Skeletal muscle satellite cell (primary cell): ENCODE measurements around the gene USF1.
"Not testable (repeated sequence)": the region's sequence is repeated elsewhere in the genome, so short reads cannot be mapped to it uniquely, and the experiment has no call there.

ENCODE experiments used
- H3K27me3 ChIP-seq: 2 replicates; pipeline ENCODE4 v1.7.0; 2013; ENCODE audit warnings: low read length; ENCODE audit not compliant: control insufficient read depth, insufficient read depth
- H3K36me3 ChIP-seq: 2 replicates; pipeline ENCODE4 v1.7.0; 2013; ENCODE audit warnings: mild to moderate bottlenecking, control low read depth, low read length; ENCODE audit not compliant: insufficient read depth
- H3K4me1 ChIP-seq: 2 replicates; pipeline ENCODE4 v1.7.0; 2013; ENCODE audit warnings: low read length; ENCODE audit not compliant: control insufficient read depth, insufficient read depth
- H3K4me2 ChIP-seq: 2 replicates; pipeline ENCODE4 v1.7.0; 2013; ENCODE audit warnings: mild to moderate bottlenecking, low read length
- H3K4me3 ChIP-seq: 2 replicates; pipeline ENCODE4 v1.7.0; 2013; ENCODE audit warnings: low read length
- H3K9ac ChIP-seq: 2 replicates; pipeline ENCODE4 v1.7.0; 2013; ENCODE audit warnings: mild to moderate bottlenecking, low read depth, low read length, moderate library complexity
- H3K9me3 ChIP-seq: replicated peaks from 2 replicates; pipeline ENCODE4 v1.7.0; 2013; ENCODE audit warnings: mild to moderate bottlenecking, control low read depth, low read length

Gene USF1

GRCh38 chr1:161021165-161021969 lies 24.4 kb downstream of the USF1 start:
- Histone ChIP-seq H3K4me2 (peak overlapping the region; percentile 71), H3K9ac (no peak overlapping the region), H3K9me3 (no peaks in the 10 kb centered on the region), H3K4me1 (peaks cover 8% of the 10 kb centered on the region), H3K27me3 (peaks cover 12% of the 10 kb centered on the region), H3K4me3 (peak overlapping the region; percentile 58), H3K36me3 (no peaks in the 10 kb centered on the region)

GRCh38 chr1:161020509-161021164 lies 25.1 kb downstream of the USF1 start, which contains the start of gene F11R:
F11R (minus strand) TSS chr1:161021152; CDS start chr1:161021073, 79 bp downstream.
- Histone ChIP-seq H3K9ac (no peak within 1 kb of the TSS), H3K4me3 (peak within 1 kb of the TSS; percentile 58), H3K36me3 (no peaks in the 10 kb centered on the region), H3K4me1 (peaks cover 8% of the 10 kb centered on the region), H3K9me3 (no peaks in the 10 kb centered on the region), H3K27me3 (peaks cover 12% of the 10 kb centered on the region), H3K4me2 (peak within 1 kb of the TSS; percentile 71)

GRCh38 chr1:161019751-161020495 lies 25.9 kb downstream of the USF1 start:
- Histone ChIP-seq H3K9me3 (no peaks in the 10 kb centered on the region), H3K4me2 (no peak overlapping the region), H3K36me3 (no peaks in the 10 kb centered on the region), H3K27me3 (peaks cover 12% of the 10 kb centered on the region), H3K4me1 (peaks cover 8% of the 10 kb centered on the region), H3K9ac (no peak overlapping the region), H3K4me3 (no peak overlapping the region)

- H3K9me3 ChIP-seq, H3K4me3 ChIP-seq, H3K36me3 ChIP-seq, H3K4me2 ChIP-seq, H3K9ac ChIP-seq: not testable (repeated sequence)
- H3K27me3 ChIP-seq, result peaks cover 12% of the 10 kb centered on the region
- peaks cover 11% of the 10 kb centered on the region for H3K4me1 ChIP-seq
Measured at GRCh38 chr1:161019111-161019660, 26.6 kb downstream of the USF1 start.

GRCh38 chr1:161018631-161018930 lies 27.2 kb downstream of the USF1 start:
- H3K9me3 ChIP-seq, result no peaks in the 10 kb centered on the region
- H3K9ac ChIP-seq, result no peak overlapping the region
- H3K4me1 ChIP-seq, result peaks cover 17% of the 10 kb centered on the region
- peaks cover 12% of the 10 kb centered on the region for H3K27me3 ChIP-seq
- no peak overlapping the region for H3K4me3 ChIP-seq
- no peaks in the 10 kb centered on the region for H3K36me3 ChIP-seq
- H3K4me2 ChIP-seq, result no peak overlapping the region

- peaks cover 12% of the 10 kb centered on the region for H3K27me3 ChIP-seq
- H3K4me3 ChIP-seq, result no peak overlapping the region
- H3K36me3 ChIP-seq, result no peaks in the 10 kb centered on the region
- no peak overlapping the region for H3K9ac ChIP-seq
- no peaks in the 10 kb centered on the region for H3K9me3 ChIP-seq
- H3K4me2 ChIP-seq, result no peak overlapping the region
- peaks cover 23% of the 10 kb centered on the region for H3K4me1 ChIP-seq
Measured at GRCh38 chr1:161017756-161018630, 27.8 kb downstream of the USF1 start.

- H3K9ac ChIP-seq, H3K4me2 ChIP-seq, H3K36me3 ChIP-seq, H3K4me3 ChIP-seq, H3K9me3 ChIP-seq: not testable (repeated sequence)
- Histone ChIP-seq H3K27me3 (peaks cover 12% of the 10 kb centered on the region), H3K4me1 (peaks cover 20% of the 10 kb centered on the region)
Measured at GRCh38 chr1:161017181-161017580, 28.6 kb downstream of the USF1 start.

- not testable (repeated sequence) for H3K4me3 ChIP-seq, H3K9ac ChIP-seq, H3K9me3 ChIP-seq, H3K4me2 ChIP-seq, H3K36me3 ChIP-seq
- Histone ChIP-seq H3K4me1 (peaks cover 16% of the 10 kb centered on the region), H3K27me3 (peaks cover 12% of the 10 kb centered on the region)
Measured at GRCh38 chr1:161016683-161017082, 29.1 kb downstream of the USF1 start.

GRCh38 chr1:161013488-161014230 lies 32.1 kb downstream of the USF1 start:
- no peaks in the 10 kb centered on the region for H3K9me3 ChIP-seq
- H3K27me3 ChIP-seq, result no peaks in the 10 kb centered on the region
- H3K36me3 ChIP-seq, result no peaks in the 10 kb centered on the region
- peak overlapping the region; percentile 80 for H3K4me2 ChIP-seq
- peaks cover 16% of the 10 kb centered on the region for H3K4me1 ChIP-seq
- peak overlapping the region; percentile 58 for H3K9ac ChIP-seq
- peak overlapping the region; percentile 61 for H3K4me3 ChIP-seq

- Histone ChIP-seq H3K4me3 (peak overlapping the region; percentile 61), H3K27me3 (no peaks in the 10 kb centered on the region), H3K9ac (peak overlapping the region; percentile 58), H3K9me3 (no peaks in the 10 kb centered on the region), H3K4me1 (peaks cover 16% of the 10 kb centered on the region), H3K4me2 (peak overlapping the region; percentile 80), H3K36me3 (no peaks in the 10 kb centered on the region)
Measured at GRCh38 chr1:161013131-161013487, 32.7 kb downstream of the USF1 start.
